ENCODE data around the gene GNG12. TPM values are rescaled to one million over a fixed set of nuclear protein-coding genes. Genes with fewer than 3 reads are reported as not detected.
A peak's percentile ranks its signal among the peaks of the same experiment; 100 is the strongest.

The GNG12 gene
- total RNA-seq, 1 experiment from 2014 or later, result 66.1 TPM

GRCh38 chr1:67835663-67836452 lies 2.6 kb upstream of the GNG12 start:
- Histone ChIP-seq H4K20me1 (ENCODE audit: low read length) (no peaks in the 10 kb centered on the region), H2AFZ (ENCODE audit: low read length) (no peak overlapping the region), H3K9me3 (ENCODE audit: low read length) (no peaks in the 10 kb centered on the region), H3K27ac (ENCODE audit: low read length) (no peak overlapping the region), H3K9me2 (replicated peaks; ENCODE audit: low read length) (no peaks in the 10 kb centered on the region), H3K4me3 (ENCODE audit: low read length) (no peak overlapping the region), H3K9ac (ENCODE audit: low read length) (no peak overlapping the region), H3K4me2 (ENCODE audit: low read length) (no peak overlapping the region), H3K27me3 (ENCODE audit: low read length) (no peaks in the 10 kb centered on the region), H3K4me1 (ENCODE audit: insufficient read depth, low read length) (peaks cover 33% of the 10 kb centered on the region), H3F3A (ENCODE audit: low read length, unreplicated experiment) (no peaks in the 10 kb centered on the region), H3K36me3 (ENCODE audit: low read depth, low read length) (no peaks in the 10 kb centered on the region), H3K79me2 (ENCODE audit: low read length) (peaks cover 20% of the 10 kb centered on the region)
- ChIA-PET CTCF (no interaction called here), POLR2A (ENCODE audit: unreplicated experiment) (interaction anchor here (0.6 kb wide), 1 partner anchor 710 kb away, joined by 6 read pairs; no protein-coding TSS in a partner anchor)
- DNase-seq (no peak), ATAC-seq (no peak)
- intact Hi-C loops (cut with micrococcal nuclease), result no loop called here
- no peak for TF ChIP-seq EZH2phosphoT487 (IDR thresholded peaks at IDR 0.05; ENCODE audit: borderline replicate concordance, low read length)
- no peak for TF ChIP-seq EZH2 (IDR thresholded peaks at IDR 0.05; ENCODE audit: low read length, unreplicated experiment)
- TF ChIP-seq CTCF (conservative IDR thresholded peaks at IDR 0.05; ENCODE audit: low read depth, low read length), result no peak
- BruUV-seq (replicated peaks), result no TSS peak

GRCh38 chr1:67834246-67834877 lies 1.1 kb upstream of the GNG12 start:
- 0 out of 2 replicates have a peak overlapping the region, but pooled peaks have one; percentile 84 for H3K4me3 ChIP-seq (ENCODE audit: low read length)
- H3F3A ChIP-seq (ENCODE audit: low read length, unreplicated experiment), result no peaks in the 10 kb centered on the region
- no peaks in the 10 kb centered on the region for H3K27me3 ChIP-seq (ENCODE audit: low read length)
- BruUV-seq (replicated peaks), result no TSS peak
- H3K36me3 ChIP-seq (ENCODE audit: low read depth, low read length), result no peaks in the 10 kb centered on the region; the same call in 1 of the 2 replicates
- no peak for TF ChIP-seq EZH2phosphoT487 (IDR thresholded peaks at IDR 0.05; ENCODE audit: borderline replicate concordance, low read length)
- TF ChIP-seq EZH2 (IDR thresholded peaks at IDR 0.05; ENCODE audit: low read length, unreplicated experiment), result no peak
- TF ChIP-seq CTCF (conservative IDR thresholded peaks at IDR 0.05; ENCODE audit: low read depth, low read length), result no peak
- H3K79me2 ChIP-seq (ENCODE audit: low read length), result peaks cover 35% of the 10 kb centered on the region
- no peak overlapping the region for H3K27ac ChIP-seq (ENCODE audit: low read length)
- no peak overlapping the region for H3K9ac ChIP-seq (ENCODE audit: low read length)
- 0 out of 2 replicates have a peak overlapping the region, but pooled peaks have one; percentile 88 for H2AFZ ChIP-seq (ENCODE audit: low read length)
- intact Hi-C loops (cut with micrococcal nuclease), result loop anchor here (5.0 kb wide), 3 partner anchors 277 to 548 kb away; no protein-coding TSS in a partner anchor
- CTCF ChIA-PET, result interaction anchor here (0.6 kb wide), 1 partner anchor 311 kb away, joined by 3 read pairs; no protein-coding TSS in a partner anchor
- DNase-seq, result no peak
- peak overlapping the region; percentile 93 for H3K4me2 ChIP-seq (ENCODE audit: low read length)
- H3K9me3 ChIP-seq (ENCODE audit: low read length), result no peaks in the 10 kb centered on the region
- POLR2A ChIA-PET (ENCODE audit: unreplicated experiment), result no interaction called here
- H3K4me1 ChIP-seq (ENCODE audit: insufficient read depth, low read length), result peaks cover 29% of the 10 kb centered on the region
- no peaks in the 10 kb centered on the region for H3K9me2 ChIP-seq (replicated peaks; ENCODE audit: low read length)
- no peaks in the 10 kb centered on the region for H4K20me1 ChIP-seq (ENCODE audit: low read length)
- ATAC-seq, result no peak
